Activated naive CD4-positive, alpha-beta T cell treated with anti-CD3 and anti-CD28 coated beads, Interleukin-2, amount 50 U/mL, for 24 hours (primary cell): ENCODE data around the gene FBLN2.
"Not testable (repeated sequence)": the region's sequence is repeated elsewhere in the genome, so short reads cannot be mapped to it uniquely, and the experiment has no call there.

Experiments
- H3K27ac Mint-ChIP-seq: one replicate; pipeline ENCODE4 v1.8.0; 2021; ENCODE audit warnings: mild to moderate bottlenecking, mixed read lengths
- H3K27me3 Mint-ChIP-seq: one replicate; pipeline ENCODE4 v1.8.0; 2021; ENCODE audit warnings: mixed read lengths
- H3K36me3 Mint-ChIP-seq: one replicate; pipeline ENCODE4 v1.8.0; 2021; ENCODE audit warnings: mixed read lengths
- H3K4me1 Mint-ChIP-seq: one replicate; pipeline ENCODE4 v1.8.0; 2021; ENCODE audit warnings: mixed read lengths
- H3K4me3 Mint-ChIP-seq: one replicate; pipeline ENCODE4 v1.8.0; 2021; ENCODE audit warnings: mild to moderate bottlenecking, mixed read lengths
- H3K9me3 Mint-ChIP-seq: one replicate; pipeline ENCODE4 v1.8.0; 2021; ENCODE audit warnings: mixed read lengths

FBLN2 gene

GRCh38 chr3:13548696-13549622, at the start of gene FBLN2:
TSS of gene FBLN2 (plus strand) at chr3:13549125. CDS start at chr3:13570356, 21,231 bp downstream.
- H3K9me3 Mint-ChIP-seq: no peaks in the 10 kb centered on the region
- H3K4me1 Mint-ChIP-seq: peaks cover 25% of the 10 kb centered on the region

GRCh38 chr3:13499246-13499645, 49.7 kb upstream of the FBLN2 start:
- H3K27ac Mint-ChIP-seq, H3K4me1 Mint-ChIP-seq: not testable (repeated sequence)

More at GRCh38 chr3:13548696-13549622, at the start of gene FBLN2:
- peaks cover 21% of the 10 kb centered on the region for H3K27me3 Mint-ChIP-seq
- no peak within 1 kb of the TSS for H3K27ac Mint-ChIP-seq
- H3K4me3 Mint-ChIP-seq: peak within 1 kb of the TSS; percentile 75
- no peaks in the 10 kb centered on the region for H3K36me3 Mint-ChIP-seq

GRCh38 chr3:13500133-13500885, 48.6 kb upstream of the FBLN2 start:
- Mint-ChIP-seq H3K4me1 (no peaks in the 10 kb centered on the region), H3K27ac (no peak overlapping the region), H3K9me3 (no peaks in the 10 kb centered on the region), H3K27me3 (no peaks in the 10 kb centered on the region), H3K36me3 (no peaks in the 10 kb centered on the region), H3K4me3 (no peak overlapping the region)

More at GRCh38 chr3:13499246-13499645, 49.7 kb upstream of the FBLN2 start:
- not testable (repeated sequence) for H3K9me3 Mint-ChIP-seq, H3K27me3 Mint-ChIP-seq, H3K36me3 Mint-ChIP-seq, H3K4me3 Mint-ChIP-seq

GRCh38 chr3:13501056-13501455, 47.9 kb upstream of the FBLN2 start:
- no peaks in the 10 kb centered on the region for H3K4me1 Mint-ChIP-seq
- H3K27me3 Mint-ChIP-seq: no peaks in the 10 kb centered on the region
- H3K9me3 Mint-ChIP-seq: no peaks in the 10 kb centered on the region
- H3K27ac Mint-ChIP-seq: no peak overlapping the region
- no peaks in the 10 kb centered on the region for H3K36me3 Mint-ChIP-seq
- no peak overlapping the region for H3K4me3 Mint-ChIP-seq

GRCh38 chr3:13501521-13501920, 47.4 kb upstream of the FBLN2 start:
- no peak overlapping the region for H3K27ac Mint-ChIP-seq
- H3K27me3 Mint-ChIP-seq: no peaks in the 10 kb centered on the region
- no peaks in the 10 kb centered on the region for H3K4me1 Mint-ChIP-seq
- no peaks in the 10 kb centered on the region for H3K36me3 Mint-ChIP-seq
- no peaks in the 10 kb centered on the region for H3K9me3 Mint-ChIP-seq
- no peak overlapping the region for H3K4me3 Mint-ChIP-seq

- H3K27me3 Mint-ChIP-seq: no peaks in the 10 kb centered on the region
- no peak overlapping the region for H3K27ac Mint-ChIP-seq
- H3K4me1 Mint-ChIP-seq: no peaks in the 10 kb centered on the region
- H3K36me3 Mint-ChIP-seq: no peaks in the 10 kb centered on the region
- H3K4me3 Mint-ChIP-seq: no peak overlapping the region
- H3K9me3 Mint-ChIP-seq: no peaks in the 10 kb centered on the region
Observed at GRCh38 chr3:13501958-13502790, 46.8 kb upstream of the FBLN2 start.

- Mint-ChIP-seq H3K27ac (no peak overlapping the region), H3K9me3 (no peaks in the 10 kb centered on the region), H3K4me1 (no peaks in the 10 kb centered on the region), H3K36me3 (no peaks in the 10 kb centered on the region), H3K27me3 (no peaks in the 10 kb centered on the region), H3K4me3 (no peak overlapping the region)
Observed at GRCh38 chr3:13502791-13503060, 46.2 kb upstream of the FBLN2 start.

GRCh38 chr3:13504161-13504831, 44.6 kb upstream of the FBLN2 start:
- Mint-ChIP-seq H3K27ac (no peak overlapping the region), H3K4me3 (no peak overlapping the region), H3K9me3 (no peaks in the 10 kb centered on the region)

GRCh38 chr3:13505147-13506130, 43.5 kb upstream of the FBLN2 start:
- Mint-ChIP-seq H3K36me3 (no peaks in the 10 kb centered on the region), H3K4me3 (no peak overlapping the region)

More at GRCh38 chr3:13504161-13504831, 44.6 kb upstream of the FBLN2 start:
- Mint-ChIP-seq H3K27me3 (no peaks in the 10 kb centered on the region), H3K4me1 (no peaks in the 10 kb centered on the region), H3K36me3 (no peaks in the 10 kb centered on the region)

GRCh38 chr3:13506239-13506638, 42.7 kb upstream of the FBLN2 start:
- no peaks in the 10 kb centered on the region for H3K4me1 Mint-ChIP-seq
- no peak overlapping the region for H3K4me3 Mint-ChIP-seq
- H3K36me3 Mint-ChIP-seq: no peaks in the 10 kb centered on the region
- no peak overlapping the region for H3K27ac Mint-ChIP-seq
- no peaks in the 10 kb centered on the region for H3K27me3 Mint-ChIP-seq
- no peaks in the 10 kb centered on the region for H3K9me3 Mint-ChIP-seq

More at GRCh38 chr3:13505147-13506130, 43.5 kb upstream of the FBLN2 start:
- H3K27me3 Mint-ChIP-seq: no peaks in the 10 kb centered on the region
- no peak overlapping the region for H3K27ac Mint-ChIP-seq
- no peaks in the 10 kb centered on the region for H3K4me1 Mint-ChIP-seq
- no peaks in the 10 kb centered on the region for H3K9me3 Mint-ChIP-seq

GRCh38 chr3:13506680-13507079, 42.2 kb upstream of the FBLN2 start:
- Mint-ChIP-seq H3K27ac (no peak overlapping the region), H3K36me3 (no peaks in the 10 kb centered on the region), H3K9me3 (no peaks in the 10 kb centered on the region), H3K27me3 (no peaks in the 10 kb centered on the region), H3K4me3 (no peak overlapping the region), H3K4me1 (no peaks in the 10 kb centered on the region)

GRCh38 chr3:13507247-13507569, 41.7 kb upstream of the FBLN2 start:
- H3K36me3 Mint-ChIP-seq: no peaks in the 10 kb centered on the region
- H3K4me3 Mint-ChIP-seq: no peak overlapping the region
- H3K9me3 Mint-ChIP-seq: no peaks in the 10 kb centered on the region
- no peak overlapping the region for H3K27ac Mint-ChIP-seq
- H3K4me1 Mint-ChIP-seq: no peaks in the 10 kb centered on the region
- no peaks in the 10 kb centered on the region for H3K27me3 Mint-ChIP-seq

GRCh38 chr3:13507570-13508339, 41.2 kb upstream of the FBLN2 start:
- H3K4me3 Mint-ChIP-seq: no peak overlapping the region
- no peaks in the 10 kb centered on the region for H3K9me3 Mint-ChIP-seq
- no peaks in the 10 kb centered on the region for H3K36me3 Mint-ChIP-seq
- H3K27me3 Mint-ChIP-seq: no peaks in the 10 kb centered on the region
- no peaks in the 10 kb centered on the region for H3K4me1 Mint-ChIP-seq
- no peak overlapping the region for H3K27ac Mint-ChIP-seq

GRCh38 chr3:13508496-13508895, 40.4 kb upstream of the FBLN2 start:
- Mint-ChIP-seq H3K27ac (no peak overlapping the region), H3K4me3 (no peak overlapping the region), H3K36me3 (no peaks in the 10 kb centered on the region), H3K9me3 (no peaks in the 10 kb centered on the region), H3K27me3 (no peaks in the 10 kb centered on the region), H3K4me1 (no peaks in the 10 kb centered on the region)
